Bronchial epithelial cell (primary cell): ENCODE data around the gene RPL39. TPM values are rescaled to one million over a fixed set of nuclear protein-coding genes. Genes with fewer than 3 reads are reported as not detected.
"Not testable (repeated sequence)": the region's sequence is repeated elsewhere in the genome, so short reads cannot be mapped to it uniquely, and the experiment has no call there.

Experiments
- DNase-seq: peaks from one replicate; pipeline ENCODE4 v3.0.0-alpha.2; 2010; ENCODE audit warnings: low read depth
- FAIRE-seq: peaks from 2 replicates; lab custom pipeline; 2011; peaks lifted over from hg19 to GRCh38; lab: Jason Lieb, UNC
- H3K27me3 ChIP-seq: 2 replicates; pipeline ENCODE4 v1.5.1; 2011; ENCODE audit warnings: low read length; ENCODE audit not compliant: control insufficient read depth, insufficient read depth
- H3K36me3 ChIP-seq: 2 replicates; pipeline ENCODE4 v1.5.1; 2011; ENCODE audit warnings: low read length; ENCODE audit not compliant: control insufficient read depth, insufficient read depth
- H3K4me3 ChIP-seq: 2 replicates; pipeline ENCODE4 v1.5.1; 2011; ENCODE audit warnings: mild to moderate bottlenecking, low read depth, low read length, control low read depth
- total RNA-seq: library from RNA; depleted of rRNA; stranded (reverse); fragments of >200 nt; gene quantifications from 2 replicates; pipeline ENCODE4 v1.2.1, GENCODE V29; 2014
- TF ChIP-seq, protein P1 (sequence below): IDR thresholded peaks from 2 replicates; pipeline ENCODE4 v1.5.1; 2011; ENCODE audit warnings: mild to moderate bottlenecking, moderate library complexity, low read length, control low read depth, inconsistent platforms; ENCODE audit not compliant: insufficient read depth, severe bottlenecking

The RPL39 gene
- total RNA-seq, 1 donor from 2014 or later: 8,689 TPM

DNA sequence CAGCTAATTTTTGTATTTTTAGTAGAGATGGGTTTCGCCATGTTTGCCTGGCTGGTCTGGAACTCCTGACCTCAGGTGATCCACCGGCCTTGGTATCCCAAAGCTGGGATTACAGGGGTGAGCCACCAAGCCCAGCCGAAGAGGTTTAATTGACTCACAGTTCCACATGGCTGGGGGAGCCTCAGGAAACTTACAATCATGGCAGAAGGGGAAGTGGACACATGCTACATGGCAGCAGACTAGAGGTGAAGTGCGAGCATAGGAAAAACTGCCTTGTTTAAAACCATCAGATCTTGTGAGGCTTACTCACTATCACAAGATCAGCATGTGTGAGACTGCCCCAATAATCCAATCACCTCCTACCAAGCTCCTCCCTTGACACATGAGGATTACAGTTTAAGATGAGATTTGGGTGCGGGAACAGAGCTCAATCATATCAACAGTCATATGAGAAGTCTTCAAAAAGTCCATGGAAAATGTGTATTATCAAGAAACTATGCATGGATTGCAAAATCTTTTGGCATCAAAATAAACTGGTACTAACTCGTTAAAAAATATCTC is 25.8 kb upstream of the RPL39 start:
- TF ChIP-seq, protein P1, sequence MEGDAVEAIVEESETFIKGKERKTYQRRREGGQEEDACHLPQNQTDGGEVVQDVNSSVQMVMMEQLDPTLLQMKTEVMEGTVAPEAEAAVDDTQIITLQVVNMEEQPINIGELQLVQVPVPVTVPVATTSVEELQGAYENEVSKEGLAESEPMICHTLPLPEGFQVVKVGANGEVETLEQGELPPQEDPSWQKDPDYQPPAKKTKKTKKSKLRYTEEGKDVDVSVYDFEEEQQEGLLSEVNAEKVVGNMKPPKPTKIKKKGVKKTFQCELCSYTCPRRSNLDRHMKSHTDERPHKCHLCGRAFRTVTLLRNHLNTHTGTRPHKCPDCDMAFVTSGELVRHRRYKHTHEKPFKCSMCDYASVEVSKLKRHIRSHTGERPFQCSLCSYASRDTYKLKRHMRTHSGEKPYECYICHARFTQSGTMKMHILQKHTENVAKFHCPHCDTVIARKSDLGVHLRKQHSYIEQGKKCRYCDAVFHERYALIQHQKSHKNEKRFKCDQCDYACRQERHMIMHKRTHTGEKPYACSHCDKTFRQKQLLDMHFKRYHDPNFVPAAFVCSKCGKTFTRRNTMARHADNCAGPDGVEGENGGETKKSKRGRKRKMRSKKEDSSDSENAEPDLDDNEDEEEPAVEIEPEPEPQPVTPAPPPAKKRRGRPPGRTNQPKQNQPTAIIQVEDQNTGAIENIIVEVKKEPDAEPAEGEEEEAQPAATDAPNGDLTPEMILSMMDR: no peak
- Histone ChIP-seq H3K27me3 (no peaks in the 10 kb centered on the region), H3K4me3 (no peak overlapping the region), H3K36me3 (no peaks in the 10 kb centered on the region)
- no peak for DNase-seq
- FAIRE-seq: no peak

DNA sequence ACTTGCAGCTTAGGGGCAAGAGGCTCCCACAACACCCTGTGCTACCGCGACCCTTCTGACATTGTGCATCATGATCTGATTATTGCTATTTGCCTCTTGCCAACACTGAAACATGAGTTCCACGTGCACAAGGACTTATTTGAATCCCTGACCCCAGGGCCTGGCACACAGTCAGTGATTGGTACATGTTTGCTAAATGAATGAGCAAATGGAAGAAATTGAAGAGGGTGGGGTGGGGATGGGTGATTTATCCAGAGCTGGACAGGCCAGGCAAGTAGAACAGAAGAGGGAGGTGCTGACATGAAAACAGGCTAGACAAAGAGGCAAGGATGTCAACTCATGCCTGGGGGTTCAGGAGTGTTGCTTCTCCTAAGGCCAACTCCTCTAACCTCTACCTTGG is 24.9 kb upstream of the RPL39 start:
- FAIRE-seq (no peak), DNase-seq (no peak)
- no peak overlapping the region for H3K4me3 ChIP-seq
- no peaks in the 10 kb centered on the region for H3K36me3 ChIP-seq
- TF ChIP-seq, protein P1: no peak
- no peaks in the 10 kb centered on the region for H3K27me3 ChIP-seq

DNA sequence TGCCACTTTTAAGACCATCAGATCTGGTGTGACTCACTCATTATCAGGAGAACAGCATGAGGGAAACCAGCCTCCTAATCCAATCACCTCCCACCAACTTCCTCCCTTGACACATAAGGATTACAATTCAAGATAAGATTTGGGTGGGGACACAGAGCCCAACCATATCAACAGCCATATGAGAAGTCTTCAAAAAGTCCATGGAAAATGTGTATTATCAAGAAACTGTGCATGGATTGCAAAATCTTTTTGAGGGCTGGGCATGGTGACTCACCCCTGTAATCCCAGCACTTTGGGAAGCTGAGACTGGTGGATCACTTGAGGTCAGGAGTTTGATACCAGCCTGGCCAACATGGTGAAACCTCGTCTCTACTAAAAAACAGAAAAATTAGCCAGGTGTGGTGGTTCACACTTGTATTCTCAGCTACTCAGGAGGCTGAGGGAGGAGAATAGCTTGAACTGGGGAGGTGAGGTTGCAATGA is 17.8 kb upstream of the RPL39 start:
- FAIRE-seq (no peak), DNase-seq (peak; percentile 13)
- Histone ChIP-seq H3K36me3 (no peaks in the 10 kb centered on the region), H3K4me3 (no peak overlapping the region), H3K27me3 (no peaks in the 10 kb centered on the region)
- TF ChIP-seq, protein P1: no peak

DNA sequence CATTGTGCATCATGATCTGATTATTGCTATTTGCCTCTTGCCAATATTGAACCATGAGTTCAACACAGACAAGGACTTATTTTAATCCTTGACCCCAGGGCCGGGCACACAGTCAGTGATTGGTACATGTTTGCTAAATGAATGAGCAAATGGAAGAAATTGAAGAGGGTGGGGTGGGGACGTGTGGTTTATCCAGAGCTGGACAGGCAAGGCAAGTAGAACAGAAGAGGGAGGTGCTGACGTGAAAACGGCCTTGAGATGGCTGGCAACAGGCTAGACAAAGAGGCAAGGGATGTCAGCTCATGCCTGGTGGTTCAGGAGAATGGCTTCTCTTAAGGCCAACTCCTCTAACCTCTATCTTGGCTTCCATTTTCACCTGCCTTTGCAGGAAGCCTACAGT is 17.0 kb upstream of the RPL39 start:
- peak; percentile 73 for FAIRE-seq
- not testable (repeated sequence) for H3K36me3 ChIP-seq, H3K4me3 ChIP-seq, H3K27me3 ChIP-seq, DNase-seq

DNA sequence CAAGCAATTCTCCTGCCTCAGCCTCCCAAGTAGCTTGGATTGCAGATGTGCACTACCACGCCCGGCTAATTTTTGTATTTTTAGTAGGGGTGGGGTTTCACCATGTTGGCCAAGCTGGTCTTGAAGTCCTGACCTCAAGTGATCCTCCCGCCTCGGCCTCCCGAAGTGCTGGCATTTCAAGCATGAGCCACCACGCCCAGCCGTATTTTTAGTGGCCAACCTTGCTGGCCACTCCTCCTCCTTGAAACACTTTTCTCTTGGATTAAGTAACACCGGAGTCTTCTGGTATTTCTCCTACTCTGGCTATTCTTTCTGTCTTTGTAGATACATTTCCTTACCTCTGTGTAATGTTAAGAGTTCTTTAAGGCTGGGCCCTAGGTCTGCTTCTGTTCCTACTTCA is 11.1 kb upstream of the RPL39 start:
- FAIRE-seq (no peak), DNase-seq (no peak)
- Histone ChIP-seq H3K27me3 (no peaks in the 10 kb centered on the region), H3K36me3 (no peaks in the 10 kb centered on the region), H3K4me3 (no peak overlapping the region)
- TF ChIP-seq, protein P1: no peak

DNA sequence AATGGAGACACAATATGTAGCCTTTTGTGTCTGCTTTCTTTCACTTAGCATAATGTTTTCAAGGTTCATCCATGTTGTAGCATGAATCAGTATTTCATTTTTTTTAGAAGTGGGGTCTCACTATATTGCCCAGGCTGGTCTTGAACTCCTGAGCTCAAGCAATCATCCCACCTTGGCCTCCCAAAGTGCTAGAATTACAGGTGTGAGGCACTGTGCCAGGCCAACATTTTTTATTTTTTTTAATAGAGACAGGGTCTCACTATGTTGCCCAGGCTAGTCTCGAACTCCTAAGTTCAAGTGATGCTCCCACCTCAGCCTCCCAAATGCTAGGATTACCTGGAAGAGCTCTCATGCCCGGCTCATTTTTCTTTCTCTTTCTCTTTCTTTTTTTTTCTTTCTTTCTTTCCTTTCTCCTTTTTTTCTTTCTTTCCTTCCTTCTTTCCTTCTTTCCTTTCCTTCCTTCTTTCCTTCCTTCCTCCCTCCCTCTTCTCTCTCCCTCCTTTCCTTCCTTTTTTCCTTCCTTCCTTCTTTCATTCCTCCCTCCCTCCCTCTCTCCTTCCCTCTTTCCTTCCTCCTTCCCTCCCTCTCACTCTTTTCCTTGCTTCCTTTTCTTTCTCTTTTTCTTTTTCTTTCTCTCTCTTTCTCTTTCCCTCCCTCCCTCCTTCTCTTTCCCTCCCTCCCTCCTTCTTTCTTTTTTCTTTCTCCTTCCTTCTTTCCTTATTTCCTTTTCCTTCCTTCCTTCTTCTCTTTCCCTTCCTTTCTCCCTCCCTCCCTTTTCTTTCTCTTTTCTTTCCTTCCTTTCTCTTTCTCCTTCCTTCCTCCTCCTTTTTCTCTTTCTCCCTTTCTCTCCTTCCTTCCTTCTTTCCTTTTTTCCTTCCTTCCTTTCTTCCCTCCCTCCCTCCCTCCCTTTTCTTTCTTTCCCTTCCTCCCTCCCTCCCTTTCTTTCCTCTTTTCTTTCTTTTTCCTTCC is 10.1 kb upstream of the RPL39 start:
- Histone ChIP-seq H3K36me3 (no peaks in the 10 kb centered on the region), H3K4me3 (no peak overlapping the region), H3K27me3 (no peaks in the 10 kb centered on the region)
- TF ChIP-seq, protein P1: no peak
- DNase-seq (no peak), FAIRE-seq (no peak)
